ENCODE data around the gene NFATC2.

The NFATC2 gene

GRCh38 chr20:51391926-51392325 is 150.6 kb downstream of the NFATC2 start:
- in situ Hi-C loops (cut with MboI; ENCODE audit: low sequenced_read_pairs, unreplicated experiment): no loop called here

GRCh38 chr20:51389543-51390264 is 152.8 kb downstream of the NFATC2 start:
- in situ Hi-C loops (cut with MboI; ENCODE audit: low sequenced_read_pairs, unreplicated experiment): no loop called here
- no peak for DNase-seq (ENCODE audit: low spot score)
- TF ChIP-seq CTCF (IDR thresholded peaks at IDR 0.05; ENCODE audit: borderline replicate concordance, control extremely low read depth, extremely low read depth, insufficient read depth, missing control alignments): no peak

More at GRCh38 chr20:51391926-51392325, 150.6 kb downstream of the NFATC2 start:
- DNase-seq (ENCODE audit: low spot score): no peak
- TF ChIP-seq CTCF (IDR thresholded peaks at IDR 0.05; ENCODE audit: borderline replicate concordance, control extremely low read depth, extremely low read depth, insufficient read depth, missing control alignments): no peak

- TF ChIP-seq CTCF (IDR thresholded peaks at IDR 0.05; ENCODE audit: borderline replicate concordance, control extremely low read depth, extremely low read depth, insufficient read depth, missing control alignments): no peak
- in situ Hi-C loops (cut with MboI; ENCODE audit: low sequenced_read_pairs, unreplicated experiment): no loop called here
- no peak for DNase-seq (ENCODE audit: low spot score)
Observed at GRCh38 chr20:51388756-51389542, 153.6 kb downstream of the NFATC2 start.

GRCh38 chr20:51388227-51388626 is 154.3 kb downstream of the NFATC2 start:
- in situ Hi-C loops (cut with MboI; ENCODE audit: low sequenced_read_pairs, unreplicated experiment): no loop called here
- no peak for DNase-seq (ENCODE audit: low spot score)
- no peak for TF ChIP-seq CTCF (IDR thresholded peaks at IDR 0.05; ENCODE audit: borderline replicate concordance, control extremely low read depth, extremely low read depth, insufficient read depth, missing control alignments)

- no peak for DNase-seq (ENCODE audit: low spot score)
- in situ Hi-C loops (cut with MboI; ENCODE audit: low sequenced_read_pairs, unreplicated experiment): no loop called here
- no peak for TF ChIP-seq CTCF (IDR thresholded peaks at IDR 0.05; ENCODE audit: borderline replicate concordance, control extremely low read depth, extremely low read depth, insufficient read depth, missing control alignments)
Observed at GRCh38 chr20:51387125-51387875, 155.2 kb downstream of the NFATC2 start.

GRCh38 chr20:51386586-51386985 is 155.9 kb downstream of the NFATC2 start:
- no peak for TF ChIP-seq CTCF (IDR thresholded peaks at IDR 0.05; ENCODE audit: borderline replicate concordance, control extremely low read depth, extremely low read depth, insufficient read depth, missing control alignments)
- in situ Hi-C loops (cut with MboI; ENCODE audit: low sequenced_read_pairs, unreplicated experiment): no loop called here
- no peak for DNase-seq (ENCODE audit: low spot score)
